ENCODE measurements around the gene MT1A.
A peak's percentile ranks its signal among the peaks of the same experiment; 100 is the strongest.
"Not testable (repeated sequence)": the region's sequence is repeated elsewhere in the genome, so short reads cannot be mapped to it uniquely, and the experiment has no call there.

Gene MT1A

DNA sequence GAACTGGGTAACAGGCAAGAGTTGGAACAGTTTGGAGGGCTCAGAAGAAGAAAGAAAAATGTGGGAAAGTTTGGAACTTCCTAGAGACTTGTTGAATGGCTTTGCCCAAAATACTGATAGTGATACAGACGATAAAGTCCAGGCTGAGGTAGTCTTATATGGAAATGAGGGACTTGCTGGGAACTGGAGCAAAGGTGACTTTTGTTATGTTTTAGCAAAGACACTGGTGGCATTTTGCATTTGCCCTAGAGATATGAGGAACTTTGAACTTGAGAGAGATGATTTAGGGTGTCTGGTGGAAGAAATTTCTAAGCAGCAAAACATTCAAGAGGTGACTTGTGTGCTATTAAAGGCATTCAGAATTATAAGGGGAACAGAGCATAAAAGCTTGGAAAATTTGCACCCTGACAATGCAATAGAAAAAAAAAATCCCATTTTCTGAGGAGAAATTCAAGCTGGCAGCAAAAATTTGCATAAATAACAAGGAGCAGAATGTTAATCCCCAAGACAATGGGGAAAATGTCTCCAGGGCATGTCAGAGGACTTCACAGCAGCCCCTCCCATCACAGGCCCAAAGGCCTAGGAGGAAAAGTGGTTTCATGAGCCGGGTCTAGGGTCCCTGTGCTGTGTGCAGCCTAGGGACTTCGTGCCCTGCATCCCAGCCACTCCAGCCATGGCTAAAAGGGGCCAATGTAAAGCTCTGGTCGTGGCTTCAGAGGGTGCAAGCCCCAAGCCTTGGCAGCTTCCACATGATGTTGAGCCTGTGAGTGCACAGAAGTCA is 16.6 kb upstream of the MT1A start:
- Mint-ChIP-seq H3K27me3 (peaks cover 62% of the 10 kb centered on the region), H3K4me1 (peaks cover 32% of the 10 kb centered on the region)
- H3K27ac Mint-ChIP-seq, DNase-seq, H3K9me3 Mint-ChIP-seq, H3K4me3 Mint-ChIP-seq, ATAC-seq: not testable (repeated sequence)

DNA sequence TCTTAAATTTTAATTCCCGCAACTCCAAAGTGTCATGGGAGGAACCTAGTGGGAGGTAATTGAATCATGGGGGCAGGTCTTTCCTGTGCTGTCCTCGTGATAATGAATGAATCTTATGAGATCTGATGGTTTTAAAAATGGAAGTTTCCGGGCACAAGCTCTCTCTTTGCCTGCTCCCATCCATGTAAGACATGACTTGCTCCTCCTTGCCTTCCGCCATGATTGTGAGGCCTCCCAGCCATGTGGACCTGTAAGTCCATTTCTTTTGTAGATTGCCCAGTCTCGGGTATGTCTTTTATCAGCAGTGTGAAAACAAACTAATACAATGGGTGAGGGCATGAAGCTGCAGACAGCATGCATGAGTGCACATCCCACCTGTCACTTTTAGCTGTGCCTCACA is 15.3 kb upstream of the MT1A start:
- Mint-ChIP-seq H3K4me1 (peaks cover 20% of the 10 kb centered on the region), H3K27ac (peak overlapping the region in 1 of 2 donors; percentile 81), H3K27me3 (peaks cover 56% of the 10 kb centered on the region)
- not testable (repeated sequence) for H3K4me3 Mint-ChIP-seq, H3K9me3 Mint-ChIP-seq, DNase-seq, ATAC-seq

DNA sequence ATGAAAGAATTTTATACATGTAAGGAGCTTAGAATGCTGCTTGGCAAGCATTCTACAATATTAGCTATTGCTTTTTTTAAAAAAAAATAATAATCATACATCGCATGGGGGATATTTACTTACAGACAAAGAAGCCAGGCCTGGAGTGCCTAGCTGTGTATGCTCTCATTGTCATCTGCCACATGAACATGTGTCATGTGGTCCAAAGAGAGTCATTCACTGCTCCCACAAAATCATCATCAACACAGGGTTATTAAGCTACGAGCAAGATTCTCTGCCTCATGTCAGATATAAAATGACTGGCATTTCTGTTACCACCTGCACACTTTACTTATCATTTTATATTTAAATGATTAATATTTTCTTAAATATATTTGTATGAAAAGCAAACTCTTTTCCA is 14.8 kb upstream of the MT1A start:
- H3K27me3 Mint-ChIP-seq, result peaks cover 54% of the 10 kb centered on the region

DNA sequence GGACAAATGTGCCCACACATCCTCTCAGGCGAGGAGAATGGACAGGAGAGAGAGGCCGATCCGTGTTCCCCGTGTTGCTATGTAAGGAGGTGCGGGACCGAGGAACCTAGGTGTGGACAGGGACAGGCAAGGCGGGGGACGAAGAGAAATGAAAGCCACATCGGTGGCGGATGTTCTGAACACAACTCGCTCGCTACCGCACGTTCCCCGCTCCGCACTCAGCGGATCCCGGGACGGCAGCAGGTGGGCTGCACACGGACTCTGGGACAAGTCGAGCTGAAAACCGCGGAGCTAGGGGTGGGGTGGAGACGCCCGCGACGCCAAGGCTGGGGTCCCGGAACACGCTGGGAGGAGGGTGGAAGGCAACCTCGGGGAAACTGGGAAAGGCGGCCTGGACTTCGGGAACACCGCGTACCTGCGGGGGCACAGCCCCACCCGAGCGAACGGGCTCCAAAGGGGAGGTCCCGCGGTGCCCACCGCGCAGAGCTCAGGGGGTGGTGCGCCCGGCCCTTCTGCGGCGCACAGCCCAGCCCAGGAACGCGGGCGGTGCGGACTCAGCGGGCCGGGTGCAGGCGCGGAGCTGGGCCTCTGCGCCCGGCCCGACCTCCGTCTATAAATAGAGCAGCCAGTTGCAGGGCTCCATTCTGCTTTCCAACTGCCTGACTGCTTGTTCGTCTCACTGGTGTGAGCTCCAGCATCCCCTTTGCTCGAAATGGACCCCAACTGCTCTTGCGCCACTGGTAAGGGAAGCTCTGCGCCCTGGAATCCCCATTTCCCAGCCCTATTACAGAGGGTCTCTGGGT is 13.1 kb upstream of the MT1A start, which contains the start of gene MT1E:
Gene MT1E (plus strand): TSS at position 642 of the 803 bp plus-strand sequence. CDS start 71 bp downstream, at position 713.
- peaks cover 58% of the 10 kb centered on the region for H3K27me3 Mint-ChIP-seq
- DNase-seq (peak; percentile 62 to 73), ATAC-seq (peak; percentile 92)
- H3K4me1 Mint-ChIP-seq, result peaks cover 20% of the 10 kb centered on the region
- peak within 1 kb of the TSS; percentile 89 to 94 for H3K4me3 Mint-ChIP-seq
- peak within 1 kb of the TSS; percentile 93 to 96 for H3K27ac Mint-ChIP-seq
- no peaks in the 10 kb centered on the region for H3K9me3 Mint-ChIP-seq

More for the DNA sequence above, 14.8 kb upstream of the MT1A start:
- DNase-seq (no peak), ATAC-seq (no peak)
- Mint-ChIP-seq H3K4me1 (peaks cover 20% of the 10 kb centered on the region), H3K4me3 (no peak overlapping the region), H3K27ac (no peak overlapping the region), H3K9me3 (no peaks in the 10 kb centered on the region)

DNA sequence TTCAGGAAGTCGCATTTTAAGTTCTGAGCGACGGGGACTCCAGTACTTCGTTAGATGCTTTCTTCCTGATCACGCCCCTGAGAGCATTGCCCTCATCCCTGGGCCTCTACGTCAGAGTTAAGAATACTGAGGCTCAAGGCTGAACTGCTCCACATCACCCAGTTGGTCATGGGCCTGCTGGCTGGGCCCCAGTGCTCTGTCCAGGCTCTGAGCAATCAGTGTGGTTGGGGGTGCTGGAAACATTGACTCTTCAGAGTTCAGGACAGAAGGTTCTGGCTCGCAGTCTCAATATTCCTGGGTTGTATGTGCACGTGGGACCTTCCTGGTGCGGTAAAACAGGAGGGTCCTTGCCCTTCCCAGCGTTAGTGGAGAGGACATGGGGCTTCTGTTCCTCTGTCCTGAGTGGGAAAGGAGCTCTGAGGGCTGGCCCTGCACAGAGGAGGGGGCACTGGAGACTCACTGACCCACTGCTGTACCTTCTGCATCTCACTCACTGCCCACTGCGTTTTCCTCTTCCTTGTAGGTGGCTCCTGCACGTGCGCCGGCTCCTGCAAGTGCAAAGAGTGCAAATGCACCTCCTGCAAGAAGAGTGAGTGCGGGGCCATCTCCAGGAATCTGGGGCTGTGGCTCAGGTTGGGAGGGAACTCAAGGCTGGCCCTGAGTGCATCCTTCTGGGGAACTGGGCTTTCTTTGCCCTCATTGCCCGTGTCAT is 12.4 kb upstream of the MT1A start:
- peak overlapping the region; percentile 87 to 93 for H3K27ac Mint-ChIP-seq
- ATAC-seq (peak; percentile 38), DNase-seq (no peak)
- H3K9me3 Mint-ChIP-seq, result no peaks in the 10 kb centered on the region
- H3K4me3 Mint-ChIP-seq, result peak overlapping the region; percentile 89 to 94
- peaks cover 20% of the 10 kb centered on the region for H3K4me1 Mint-ChIP-seq
- peaks cover 65% of the 10 kb centered on the region for H3K27me3 Mint-ChIP-seq

DNA sequence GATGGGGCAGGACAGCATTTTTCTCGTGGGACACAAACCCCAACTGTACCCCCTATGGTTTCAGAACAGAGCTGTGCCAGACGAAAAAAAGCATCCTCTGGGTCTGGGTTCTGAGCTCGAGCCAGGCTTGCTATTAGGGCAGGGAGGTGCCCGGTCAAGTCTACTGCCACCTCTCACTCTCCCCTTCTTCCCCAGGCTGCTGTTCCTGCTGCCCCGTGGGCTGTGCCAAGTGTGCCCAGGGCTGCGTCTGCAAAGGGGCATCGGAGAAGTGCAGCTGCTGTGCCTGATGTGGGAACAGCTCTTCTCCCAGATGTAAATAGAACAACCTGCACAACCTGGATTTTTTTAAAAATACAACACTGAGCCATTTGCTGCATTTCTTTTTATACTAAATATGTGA is 11.8 kb upstream of the MT1A start:
- peak overlapping the region; percentile 89 to 94 for H3K4me3 Mint-ChIP-seq
- no peak for DNase-seq
- no peaks in the 10 kb centered on the region for H3K9me3 Mint-ChIP-seq
- peaks cover 71% of the 10 kb centered on the region for H3K27me3 Mint-ChIP-seq
- H3K4me1 Mint-ChIP-seq, result peaks cover 22% of the 10 kb centered on the region
- no peak overlapping the region for H3K27ac Mint-ChIP-seq
- ATAC-seq, result no peak

DNA sequence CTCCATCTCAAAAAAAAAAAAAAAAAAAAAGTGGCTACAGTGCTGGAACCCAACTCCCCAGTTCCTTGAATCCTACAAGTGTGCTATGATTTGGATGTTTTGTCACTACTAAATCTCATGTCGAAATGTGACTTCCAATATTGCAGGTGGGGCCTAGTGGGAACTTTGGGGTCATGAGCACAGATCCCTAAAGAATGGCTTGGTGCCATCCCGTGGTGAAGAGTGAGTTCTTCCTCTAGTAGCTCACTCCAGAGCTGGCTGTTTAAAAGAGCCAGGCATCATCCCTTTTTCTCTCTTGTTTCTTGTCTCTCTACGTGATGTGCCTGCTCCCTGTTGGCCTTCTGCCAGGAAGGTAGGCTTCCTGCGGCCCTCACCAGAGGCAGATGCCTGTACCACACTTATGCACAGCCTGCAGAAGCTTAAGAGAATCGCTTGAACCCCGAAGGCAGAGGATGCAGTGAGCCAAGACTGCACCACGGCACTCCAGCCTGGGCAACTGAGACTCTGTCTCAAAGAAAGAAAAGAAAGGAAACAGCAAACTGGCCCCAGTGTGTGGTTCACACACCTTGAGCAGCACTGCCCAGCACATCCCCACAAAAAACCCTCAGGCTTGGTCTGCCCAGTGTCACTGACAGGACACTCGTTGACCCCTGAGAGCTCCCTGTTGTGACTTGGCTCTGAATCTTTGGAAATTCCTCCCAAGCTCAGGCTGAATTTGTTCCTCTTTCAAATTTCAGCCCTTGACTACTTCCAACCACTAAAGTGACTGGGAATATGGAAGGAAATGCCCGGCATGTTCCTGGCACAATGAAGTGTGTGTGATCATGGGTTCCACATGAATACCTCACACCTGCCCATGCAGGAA is 9.7 kb upstream of the MT1A start:
- Mint-ChIP-seq H3K4me1 (peaks cover 37% of the 10 kb centered on the region), H3K27me3 (peaks cover 91% of the 10 kb centered on the region), H3K27ac (no peak overlapping the region), H3K4me3 (no peak overlapping the region), H3K9me3 (no peaks in the 10 kb centered on the region)
- DNase-seq, result no peak
- no peak for ATAC-seq

DNA sequence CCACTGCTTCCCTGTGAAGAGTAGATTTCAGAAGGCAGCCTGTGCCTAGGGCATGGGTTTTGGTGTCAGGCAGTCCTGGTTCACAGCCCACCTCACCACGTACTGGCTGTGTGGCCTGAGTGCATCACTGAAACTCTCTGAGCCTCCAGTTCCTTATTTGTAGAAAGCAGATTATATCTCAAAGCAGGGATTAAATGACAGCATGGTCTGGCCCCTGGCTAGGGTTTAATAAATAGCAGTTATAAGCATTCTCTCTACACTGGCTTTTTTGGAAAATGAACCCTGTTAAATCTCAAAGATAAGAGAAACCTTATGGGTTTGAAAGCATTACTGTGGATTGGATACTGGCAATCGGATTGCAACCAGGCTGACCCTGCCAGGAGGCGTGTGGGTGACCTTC is 8.9 kb upstream of the MT1A start:
- DNase-seq (no peak), ATAC-seq (no peak)
- no peak overlapping the region for H3K4me3 Mint-ChIP-seq
- H3K9me3 Mint-ChIP-seq, result no peaks in the 10 kb centered on the region
- H3K27me3 Mint-ChIP-seq, result peaks cover 92% of the 10 kb centered on the region
- H3K4me1 Mint-ChIP-seq, result peaks cover 38% of the 10 kb centered on the region
- no peak overlapping the region for H3K27ac Mint-ChIP-seq

DNA sequence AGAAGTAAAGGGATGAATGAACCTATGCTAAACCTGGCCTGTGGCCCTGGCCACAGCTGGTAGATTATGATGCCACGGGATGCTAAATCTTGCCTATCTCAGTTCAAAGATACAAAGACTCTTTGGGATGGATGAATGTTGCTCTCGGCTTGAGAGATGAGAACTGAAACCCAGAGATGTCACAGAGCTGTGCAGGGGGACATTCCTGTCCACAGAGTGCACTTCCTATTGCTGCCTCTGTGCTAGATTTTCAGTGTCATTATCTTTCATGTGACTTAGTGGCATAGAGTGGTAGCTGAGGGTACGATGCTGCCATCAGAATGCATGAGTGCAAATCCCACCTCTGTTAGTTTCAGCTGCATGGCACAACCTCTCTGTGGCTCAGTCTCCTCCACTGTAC is 8.3 kb upstream of the MT1A start:
- no peak overlapping the region for H3K4me3 Mint-ChIP-seq
- peaks cover 92% of the 10 kb centered on the region for H3K27me3 Mint-ChIP-seq
- no peak overlapping the region for H3K27ac Mint-ChIP-seq
- H3K9me3 Mint-ChIP-seq, result no peaks in the 10 kb centered on the region
- H3K4me1 Mint-ChIP-seq, result peaks cover 39% of the 10 kb centered on the region
- DNase-seq (no peak), ATAC-seq (peak; percentile 59)

DNA sequence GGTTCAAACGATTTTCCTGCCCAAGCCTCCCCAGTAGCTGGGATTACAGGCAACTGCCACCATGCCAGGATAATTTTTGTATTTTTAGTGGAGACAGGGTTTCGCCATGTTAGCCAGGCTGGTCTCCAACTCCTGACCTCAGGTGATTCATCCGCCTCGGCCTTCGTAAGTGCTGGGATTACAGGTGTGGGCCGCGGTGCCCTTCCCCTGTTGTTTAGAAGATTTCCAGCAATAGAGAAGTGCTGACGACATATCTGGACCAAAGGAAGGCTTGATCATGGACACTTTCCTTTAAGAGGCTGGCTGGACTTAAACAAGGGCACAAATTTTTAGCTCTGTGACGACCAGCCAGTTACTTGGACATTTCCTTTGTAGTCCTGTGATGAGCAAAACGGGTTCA is 7.3 kb upstream of the MT1A start:
- Mint-ChIP-seq H3K4me3 (peak overlapping the region in 1 of 2 donors; percentile 79), H3K27me3 (peaks cover 92% of the 10 kb centered on the region)

DNA sequence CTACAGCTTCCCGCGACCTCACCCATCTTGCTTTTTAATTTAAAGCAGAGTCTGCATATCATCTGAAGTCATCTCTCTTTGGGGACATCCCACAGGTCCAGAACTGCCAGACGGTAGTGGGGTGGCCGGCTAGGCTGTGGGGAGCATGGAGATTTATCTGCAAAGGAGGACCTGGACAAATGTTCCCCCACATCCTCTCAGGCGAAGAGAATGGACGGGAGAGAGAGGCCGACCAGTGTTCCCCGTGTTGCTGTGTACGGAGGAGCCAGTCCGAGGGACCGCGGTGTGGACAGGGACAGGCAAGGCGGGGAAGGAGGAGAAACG is 6.7 kb upstream of the MT1A start:
- no peak for DNase-seq
- Mint-ChIP-seq H3K27me3 (peaks cover 92% of the 10 kb centered on the region), H3K27ac (no peak overlapping the region), H3K9me3 (no peaks in the 10 kb centered on the region), H3K4me3 (peak overlapping the region; percentile 79 to 89), H3K4me1 (peaks cover 41% of the 10 kb centered on the region)
- no peak for ATAC-seq

More for the DNA sequence above, 7.3 kb upstream of the MT1A start:
- Mint-ChIP-seq H3K27ac (no peak overlapping the region), H3K9me3 (no peaks in the 10 kb centered on the region), H3K4me1 (peaks cover 39% of the 10 kb centered on the region)
- no peak for ATAC-seq
- no peak for DNase-seq

DNA sequence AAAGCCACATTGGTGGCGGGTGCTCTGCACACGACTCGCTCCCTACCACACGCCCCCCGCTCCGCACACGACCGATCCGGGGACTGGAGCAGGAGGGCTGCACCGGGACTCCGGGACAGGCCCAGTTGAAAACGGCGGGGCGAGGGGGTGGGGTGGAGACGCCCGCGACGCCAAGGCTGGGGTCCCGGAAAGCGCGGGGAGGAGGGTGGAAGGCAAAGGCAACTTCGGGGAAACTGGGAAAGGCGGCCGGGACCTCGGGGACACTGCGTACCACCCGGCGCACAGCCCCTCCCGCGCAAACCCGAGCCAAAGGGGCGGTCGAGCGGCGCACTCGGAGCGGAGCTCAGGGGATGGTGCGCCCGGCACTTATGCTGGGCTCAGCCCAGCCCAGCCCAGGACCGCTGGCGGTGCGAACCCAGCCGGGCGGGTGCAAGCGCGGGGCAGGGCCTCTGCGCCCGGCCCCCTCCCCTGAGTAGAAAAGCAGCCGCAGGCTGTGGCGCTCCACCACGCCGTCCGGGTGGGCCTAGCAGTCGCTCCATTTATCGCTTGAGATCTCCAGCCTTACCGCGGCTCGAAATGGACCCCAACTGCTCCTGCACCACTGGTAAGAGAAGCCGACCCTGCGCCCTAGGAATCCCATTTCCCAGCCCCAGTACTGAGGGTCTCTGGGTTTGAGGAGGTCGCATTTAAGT is 6.2 kb upstream of the MT1A start, which contains the start of gene MT1M:
Gene MT1M (plus strand): TSS at position 504 of the 692 bp plus-strand sequence. CDS start 73 bp downstream, at position 577.
- DNase-seq (no peak), ATAC-seq (peak; percentile 53)
- Mint-ChIP-seq H3K27me3 (peaks cover 92% of the 10 kb centered on the region), H3K4me1 (peaks cover 41% of the 10 kb centered on the region), H3K4me3 (peak within 1 kb of the TSS; percentile 79 to 89), H3K27ac (no peak within 1 kb of the TSS), H3K9me3 (no peaks in the 10 kb centered on the region)

DNA sequence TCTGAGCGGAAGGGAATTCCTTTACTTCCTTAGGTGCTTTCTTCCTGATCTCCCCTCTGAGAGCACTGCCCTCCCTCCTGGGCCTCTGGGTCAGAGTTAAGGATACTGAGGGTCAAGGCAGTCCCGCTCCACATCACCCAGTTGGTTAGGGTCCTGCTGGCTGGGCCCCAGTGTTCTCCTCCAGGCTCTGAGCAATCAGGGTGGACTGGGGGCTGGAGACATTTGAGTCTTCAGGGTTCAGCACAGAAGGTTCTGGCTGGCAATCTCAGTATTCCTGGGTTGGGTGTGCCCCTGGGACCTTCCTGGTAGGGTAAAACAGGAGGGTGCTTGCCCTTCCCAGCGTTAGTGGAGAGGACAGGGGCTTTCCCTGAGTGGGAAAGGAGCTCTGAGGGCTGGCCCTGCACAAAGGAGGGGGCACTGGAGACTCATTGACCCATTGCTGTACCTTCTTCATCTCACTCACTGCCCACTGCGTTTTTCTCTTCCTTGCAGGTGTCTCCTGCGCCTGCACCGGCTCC is 5.6 kb upstream of the MT1A start:
- no peaks in the 10 kb centered on the region for H3K9me3 Mint-ChIP-seq
- H3K27me3 Mint-ChIP-seq, result peaks cover 96% of the 10 kb centered on the region
- DNase-seq (no peak), ATAC-seq (no peak)
- H3K4me3 Mint-ChIP-seq, result peak overlapping the region; percentile 77 to 89
- H3K27ac Mint-ChIP-seq, result no peak overlapping the region
- peaks cover 46% of the 10 kb centered on the region for H3K4me1 Mint-ChIP-seq

DNA sequence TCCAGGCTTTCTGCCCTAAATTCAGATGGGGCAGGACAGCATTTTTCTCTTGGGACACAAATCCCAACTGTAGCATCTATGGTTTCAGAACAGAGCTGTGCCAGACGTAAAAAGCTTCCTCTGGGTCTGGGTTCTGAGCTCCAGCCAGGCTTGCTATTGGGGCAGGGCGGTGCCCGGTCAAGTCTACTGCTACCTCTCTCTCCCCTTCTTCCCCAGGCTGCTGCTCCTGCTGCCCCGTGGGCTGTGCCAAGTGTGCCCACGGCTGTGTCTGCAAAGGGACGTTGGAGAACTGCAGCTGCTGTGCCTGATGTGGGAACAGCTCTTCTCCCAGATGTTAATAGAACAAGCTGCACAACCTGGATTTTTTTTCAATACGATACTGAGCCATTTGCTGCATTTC is 4.9 kb upstream of the MT1A start:
- DNase-seq (no peak), ATAC-seq (no peak)
- peaks cover 100% of the 10 kb centered on the region for H3K27me3 Mint-ChIP-seq
- H3K27ac Mint-ChIP-seq, result no peak overlapping the region
- H3K9me3 Mint-ChIP-seq, result no peaks in the 10 kb centered on the region
- H3K4me3 Mint-ChIP-seq, result no peak overlapping the region
- H3K4me1 Mint-ChIP-seq, result peaks cover 52% of the 10 kb centered on the region
